Astrocyte of the spinal cord (primary cell): ENCODE measurements around the gene TGFBR3L.

Source experiments
- DNase-seq: peaks from one replicate; pipeline ENCODE4 v3.0.0; 2011; ENCODE audit warnings: low read depth, low spot score
- H3K4me3 ChIP-seq: 2 replicates; pipeline ENCODE4 v1.5.1; 2011; ENCODE audit warnings: low read depth, mild to moderate bottlenecking, low read length, moderate library complexity
- in situ Hi-C: cut with HindIII; loops from 2 replicates; pipeline ENCODE4 v1.10.0; 2017; ENCODE audit warnings: low sequenced_read_pairs
- TF ChIP-seq, protein P1 (sequence below): IDR thresholded peaks from 2 replicates; pipeline ENCODE4 v1.5.1; 2012; ENCODE audit warnings: low read depth, mild to moderate bottlenecking, low read length, inconsistent platforms

The TGFBR3L gene

DNA sequence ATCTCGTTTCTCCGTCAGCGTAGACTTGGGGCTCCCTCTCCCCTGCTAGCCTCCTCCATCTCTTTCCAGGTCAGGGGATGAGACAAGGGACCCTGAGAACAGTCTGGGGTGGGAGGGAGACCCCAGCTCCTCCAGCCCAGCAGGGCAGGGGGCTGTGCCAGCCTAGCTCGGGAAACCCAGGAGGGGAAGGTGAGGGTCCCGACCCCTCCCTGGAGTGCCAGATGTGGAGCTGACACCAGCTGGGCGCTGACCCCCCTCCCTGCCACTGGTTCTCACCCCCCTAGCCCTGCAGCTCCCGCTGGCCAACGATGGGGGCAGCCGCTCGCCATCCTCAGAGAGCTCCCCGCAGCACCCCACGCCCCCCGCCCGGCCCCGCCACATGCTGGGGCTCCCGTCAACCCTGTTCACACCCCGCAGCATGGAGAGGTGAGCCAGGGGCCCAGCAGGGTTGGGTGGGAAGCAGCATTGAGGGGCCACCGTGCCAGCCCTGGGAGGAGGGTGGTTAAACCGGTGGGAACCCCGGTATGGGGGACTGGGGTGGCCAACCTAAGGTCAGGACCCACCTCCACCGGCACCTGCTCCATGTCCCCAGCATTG is 5.1 kb upstream of the TGFBR3L start:
- in situ Hi-C loops: no loop called here
- no peak overlapping the region for H3K4me3 ChIP-seq
- TF ChIP-seq, protein P1, sequence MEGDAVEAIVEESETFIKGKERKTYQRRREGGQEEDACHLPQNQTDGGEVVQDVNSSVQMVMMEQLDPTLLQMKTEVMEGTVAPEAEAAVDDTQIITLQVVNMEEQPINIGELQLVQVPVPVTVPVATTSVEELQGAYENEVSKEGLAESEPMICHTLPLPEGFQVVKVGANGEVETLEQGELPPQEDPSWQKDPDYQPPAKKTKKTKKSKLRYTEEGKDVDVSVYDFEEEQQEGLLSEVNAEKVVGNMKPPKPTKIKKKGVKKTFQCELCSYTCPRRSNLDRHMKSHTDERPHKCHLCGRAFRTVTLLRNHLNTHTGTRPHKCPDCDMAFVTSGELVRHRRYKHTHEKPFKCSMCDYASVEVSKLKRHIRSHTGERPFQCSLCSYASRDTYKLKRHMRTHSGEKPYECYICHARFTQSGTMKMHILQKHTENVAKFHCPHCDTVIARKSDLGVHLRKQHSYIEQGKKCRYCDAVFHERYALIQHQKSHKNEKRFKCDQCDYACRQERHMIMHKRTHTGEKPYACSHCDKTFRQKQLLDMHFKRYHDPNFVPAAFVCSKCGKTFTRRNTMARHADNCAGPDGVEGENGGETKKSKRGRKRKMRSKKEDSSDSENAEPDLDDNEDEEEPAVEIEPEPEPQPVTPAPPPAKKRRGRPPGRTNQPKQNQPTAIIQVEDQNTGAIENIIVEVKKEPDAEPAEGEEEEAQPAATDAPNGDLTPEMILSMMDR: no peak
- no peak for DNase-seq

DNA sequence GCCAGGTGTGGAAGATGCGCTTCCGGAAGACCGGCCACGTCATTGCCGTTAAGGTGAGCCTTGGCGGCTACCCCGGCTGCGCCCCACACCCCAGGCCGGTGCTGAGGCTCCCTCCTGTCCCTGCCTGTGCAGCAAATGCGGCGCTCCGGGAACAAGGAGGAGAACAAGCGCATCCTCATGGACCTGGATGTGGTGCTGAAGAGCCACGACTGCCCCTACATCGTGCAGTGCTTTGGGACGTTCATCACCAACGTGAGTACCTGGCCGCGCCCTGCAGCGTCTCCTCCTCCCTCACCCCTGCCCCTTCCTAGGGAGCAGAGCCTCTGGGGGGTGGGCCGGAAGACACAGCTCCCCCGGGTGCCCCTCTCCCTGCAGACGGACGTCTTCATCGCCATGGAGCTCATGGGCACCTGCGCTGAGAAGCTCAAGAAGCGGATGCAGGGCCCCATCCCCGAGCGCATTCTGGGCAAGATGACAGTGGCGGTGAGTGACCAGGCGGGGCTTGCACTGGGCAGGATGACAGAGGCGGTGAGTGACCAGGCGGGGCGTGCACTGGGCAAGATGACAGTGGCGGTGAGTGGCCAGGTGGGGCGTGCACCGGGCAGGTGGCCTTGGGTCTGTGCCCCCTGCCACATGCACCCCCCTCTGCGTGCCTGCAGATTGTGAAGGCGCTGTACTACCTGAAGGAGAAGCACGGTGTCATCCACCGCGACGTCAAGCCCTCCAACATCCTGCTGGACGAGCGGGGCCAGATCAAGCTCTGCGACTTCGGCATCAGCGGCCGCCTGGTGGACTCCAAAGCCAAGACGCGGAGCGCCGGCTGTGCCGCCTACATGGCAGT is 4.1 kb upstream of the TGFBR3L start:
- no peak for DNase-seq
- H3K4me3 ChIP-seq: no peak overlapping the region
- TF ChIP-seq, protein P1: no peak
- in situ Hi-C loops: no loop called here

DNA sequence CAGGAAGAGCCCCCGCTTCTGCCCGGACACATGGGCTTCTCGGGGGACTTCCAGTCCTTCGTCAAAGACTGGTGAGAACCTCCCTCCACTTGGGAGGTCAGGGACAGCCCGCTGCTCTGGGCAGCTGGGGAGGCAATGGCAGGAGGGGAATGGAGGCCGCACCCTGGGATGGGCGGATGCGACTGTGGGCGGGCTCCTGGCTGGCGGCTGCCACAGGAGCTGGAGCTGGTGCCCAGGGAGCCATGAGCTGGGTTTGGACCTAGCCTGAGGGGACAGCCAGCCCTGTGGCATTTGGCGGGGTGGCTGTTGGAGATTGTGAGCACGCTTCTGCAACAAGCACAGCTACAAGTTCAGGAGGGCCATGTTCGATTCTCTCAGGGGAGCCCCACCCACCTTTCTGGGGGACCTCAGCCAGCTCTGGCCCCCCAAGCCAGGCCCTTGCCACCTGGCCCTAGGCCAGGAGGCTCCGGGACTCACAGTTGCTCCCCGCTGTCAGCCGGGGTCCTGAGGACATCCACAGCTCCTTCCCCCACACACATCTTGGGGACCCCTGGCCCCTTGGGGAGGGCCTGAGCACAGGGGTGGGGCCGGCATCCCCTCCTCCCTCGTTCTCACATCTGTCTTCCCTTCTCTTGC is 3.0 kb upstream of the TGFBR3L start:
- DNase-seq: no peak
- in situ Hi-C loops: no loop called here
- H3K4me3 ChIP-seq: no peak overlapping the region
- TF ChIP-seq, protein P1: no peak

DNA sequence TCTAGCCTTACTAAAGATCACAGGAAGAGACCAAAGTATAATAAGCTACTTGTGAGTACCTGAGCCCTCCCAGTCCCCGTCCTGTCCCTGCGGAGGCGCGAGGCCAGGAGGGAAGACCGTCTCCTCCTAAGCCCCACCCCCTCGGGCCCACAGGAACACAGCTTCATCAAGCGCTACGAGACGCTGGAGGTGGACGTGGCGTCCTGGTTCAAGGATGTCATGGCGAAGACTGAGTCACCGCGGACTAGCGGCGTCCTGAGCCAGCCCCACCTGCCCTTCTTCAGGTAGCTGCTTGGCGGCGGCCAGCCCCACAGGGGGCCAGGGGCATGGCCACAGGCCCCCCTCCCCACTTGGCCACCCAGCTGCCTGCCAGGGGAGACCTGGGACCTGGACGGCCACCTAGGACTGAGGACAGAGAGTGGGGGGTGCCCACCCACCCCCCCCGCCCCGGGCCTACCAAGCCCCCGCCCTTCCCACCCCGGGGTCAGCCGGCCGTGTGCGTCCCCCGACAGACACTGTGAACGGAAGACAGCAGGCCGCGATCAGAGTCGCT is 2.4 kb upstream of the TGFBR3L start:
- DNase-seq: no peak
- in situ Hi-C loops: no loop called here
- TF ChIP-seq, protein P1: no peak
- H3K4me3 ChIP-seq: no peak overlapping the region

DNA sequence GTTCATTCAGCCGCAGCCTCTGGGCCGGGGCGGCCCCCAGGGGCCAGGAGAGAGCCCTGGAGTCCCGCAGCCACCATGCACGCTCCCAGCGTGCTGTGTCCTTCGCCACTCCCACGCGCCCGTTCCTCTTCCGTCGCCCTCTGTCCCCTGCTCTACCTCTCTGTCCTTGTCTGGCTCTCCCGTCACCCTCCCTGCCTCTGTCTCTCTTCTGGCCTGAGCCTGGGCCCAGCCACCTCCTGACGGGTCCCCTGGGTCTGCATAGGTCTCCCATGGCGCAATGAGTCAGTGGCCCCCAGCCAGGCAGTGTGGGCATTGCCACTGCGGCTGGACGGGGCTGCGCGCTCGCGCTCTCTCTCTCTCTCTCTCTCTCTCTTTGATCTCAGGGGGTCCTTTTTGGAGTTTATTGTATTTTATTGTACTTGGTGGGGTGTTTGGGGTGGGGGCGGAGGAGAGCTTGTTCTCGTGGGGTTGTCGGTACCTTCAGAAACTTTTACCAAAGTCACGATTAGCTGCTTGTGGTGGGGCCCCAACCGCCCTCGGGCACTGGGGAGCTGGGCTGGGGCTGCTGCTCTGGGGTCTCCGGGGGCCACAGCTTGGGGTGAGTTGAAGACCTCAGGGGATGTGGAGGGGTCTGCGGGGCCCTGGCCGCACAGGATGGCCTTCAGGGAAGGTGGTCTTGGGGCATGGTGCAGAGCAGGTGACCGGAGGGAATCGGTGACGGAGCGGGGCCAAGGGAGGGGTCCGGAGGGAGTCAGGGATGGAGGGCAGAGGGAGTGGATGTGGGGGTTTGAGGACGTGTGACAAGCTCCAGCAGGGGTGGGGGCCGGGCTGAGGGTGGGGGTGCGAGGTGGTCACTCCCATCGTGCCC is 1.7 kb upstream of the TGFBR3L start:
- TF ChIP-seq, protein P1: no peak
- DNase-seq: no peak
- in situ Hi-C loops: no loop called here
- H3K4me3 ChIP-seq: no peak overlapping the region

DNA sequence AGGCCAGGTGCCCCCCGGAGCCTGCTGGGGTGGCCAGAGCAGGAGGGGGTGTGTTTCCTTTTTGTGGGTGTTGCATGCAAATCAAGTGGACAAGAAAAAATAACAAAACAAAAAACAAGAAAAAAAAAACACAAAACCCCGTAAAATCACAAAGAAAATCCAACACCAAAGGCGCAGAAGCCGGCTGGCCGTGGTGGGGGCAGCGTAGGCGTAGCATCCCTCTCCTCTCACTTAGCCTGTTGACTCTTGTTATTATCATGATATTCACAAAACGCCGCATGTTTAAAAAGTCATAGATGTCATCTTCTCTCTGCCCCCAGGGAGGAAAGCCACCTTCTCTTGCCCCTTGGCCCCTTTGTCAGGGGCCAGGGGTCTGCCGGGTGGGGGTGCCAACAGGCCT is 978 bp upstream of the TGFBR3L start:
- in situ Hi-C loops: no loop called here
- TF ChIP-seq, protein P1: no peak
- DNase-seq: no peak
- no peak overlapping the region for H3K4me3 ChIP-seq
